Endothelial cell of hepatic sinusoid (primary cell): ENCODE measurements around the gene ZBTB48.

Experiments
- in situ Hi-C: cut with HindIII; loops from 2 replicates; pipeline ENCODE4 v1.10.0; 2017; ENCODE audit warnings: low sequenced_read_pairs

Gene ZBTB48

GRCh38 chr1:6572653-6573383 is 7.0 kb upstream of the ZBTB48 start:
- in situ Hi-C loops: no loop called here

GRCh38 chr1:6574025-6574620 is 5.7 kb upstream of the ZBTB48 start:
- in situ Hi-C loops: no loop called here

- in situ Hi-C loops: no loop called here
Measured at GRCh38 chr1:6574818-6575217, 5.0 kb upstream of the ZBTB48 start.

GRCh38 chr1:6577831-6578525 is 1.8 kb upstream of the ZBTB48 start:
- in situ Hi-C loops: no loop called here

- in situ Hi-C loops: no loop called here
Measured at GRCh38 chr1:6578624-6579373, 995 bp upstream of the ZBTB48 start.

- in situ Hi-C loops: no loop called here
Measured at GRCh38 chr1:6580119-6580592, 362 bp downstream of the ZBTB48 start.

- in situ Hi-C loops: no loop called here
Measured at GRCh38 chr1:6580593-6581409, 1.0 kb downstream of the ZBTB48 start.

GRCh38 chr1:6581561-6582305 is 1.9 kb downstream of the ZBTB48 start:
- in situ Hi-C loops: no loop called here

- in situ Hi-C loops: no loop called here
Measured at GRCh38 chr1:6582370-6582769, 2.6 kb downstream of the ZBTB48 start.

GRCh38 chr1:6584126-6585080 is 4.6 kb downstream of the ZBTB48 start:
- in situ Hi-C loops: no loop called here

GRCh38 chr1:6585081-6585722 is 5.4 kb downstream of the ZBTB48 start:
- in situ Hi-C loops: no loop called here

- in situ Hi-C loops: no loop called here
Measured at GRCh38 chr1:6585841-6586240, 6.0 kb downstream of the ZBTB48 start.

- in situ Hi-C loops: no loop called here
Measured at GRCh38 chr1:6586404-6586816, 6.6 kb downstream of the ZBTB48 start.

- in situ Hi-C loops: no loop called here
Measured at GRCh38 chr1:6587261-6588005, 7.6 kb downstream of the ZBTB48 start.

- in situ Hi-C loops: no loop called here
Measured at GRCh38 chr1:6588128-6588892, 8.5 kb downstream of the ZBTB48 start.

- in situ Hi-C loops: no loop called here
Measured at GRCh38 chr1:6588893-6589520, 9.2 kb downstream of the ZBTB48 start.
